Endothelial cell (in vitro differentiated cells): Measurements from ENCODE around the gene PTCHD1. TPM values are rescaled to one million over a fixed set of nuclear protein-coding genes. Genes with fewer than 3 reads are reported as not detected.

ENCODE experiments used
- DNase-seq: peaks from one replicate; pipeline ENCODE4 v3.0.0; 2021; ENCODE audit warnings: low spot score
- H3K27ac Mint-ChIP-seq: one replicate; pipeline ENCODE4 v1.8.0; 2021; ENCODE audit warnings: mixed read lengths, inconsistent platforms; ENCODE audit not compliant: unreplicated experiment
- H3K27me3 Mint-ChIP-seq: one replicate; pipeline ENCODE4 v1.8.0; 2021; ENCODE audit warnings: mild to moderate bottlenecking, moderate library complexity, mixed read lengths, inconsistent platforms; ENCODE audit not compliant: unreplicated experiment
- H3K36me3 Mint-ChIP-seq: one replicate; pipeline ENCODE4 v1.8.0; 2021; ENCODE audit warnings: mild to moderate bottlenecking, low read depth, mixed read lengths, inconsistent platforms; ENCODE audit not compliant: unreplicated experiment
- H3K4me1 Mint-ChIP-seq: one replicate; pipeline ENCODE4 v1.8.0; 2021; ENCODE audit warnings: mild to moderate bottlenecking, mixed read lengths, inconsistent platforms; ENCODE audit not compliant: unreplicated experiment
- H3K4me3 Mint-ChIP-seq: one replicate; pipeline ENCODE4 v1.8.0; 2021; ENCODE audit warnings: mild to moderate bottlenecking, mixed read lengths, inconsistent platforms; ENCODE audit not compliant: unreplicated experiment
- H3K9me3 Mint-ChIP-seq: one replicate; pipeline ENCODE4 v1.8.0; 2021; ENCODE audit warnings: mixed read lengths, inconsistent platforms; ENCODE audit not compliant: unreplicated experiment
- CTCF ChIP-seq: fragments of 200-600 bp; sonication (generic); IDR thresholded peaks from one replicate; pipeline ENCODE4 v1.5.0; 2021; ENCODE audit warnings: antibody characterized with exemption; ENCODE audit not compliant: unreplicated experiment
- total RNA-seq: library from RNA; stranded (reverse); fragmentation: NEBNext Ultra II Directional; extraction: Animal tissue kit (Norgen Biotek cat#: 25700); gene quantifications from one replicate; pipeline ENCODE4 v1.2.1, GENCODE V29; 2021; ENCODE audit not compliant: unreplicated experiment

Gene PTCHD1
- total RNA-seq, 1 donor from 2014 or later = 0.87 TPM

GRCh38 chrX:23392195-23392594 is 57.5 kb downstream of the PTCHD1 start:
- H3K36me3 Mint-ChIP-seq = no peaks in the 10 kb centered on the region

GRCh38 chrX:23394421-23394820 is 59.8 kb downstream of the PTCHD1 start:
- no peak for TF ChIP-seq CTCF
- Mint-ChIP-seq H3K4me1 (no peaks in the 10 kb centered on the region), H3K27ac (no peak overlapping the region), H3K9me3 (no peaks in the 10 kb centered on the region), H3K36me3 (no peaks in the 10 kb centered on the region), H3K27me3 (no peaks in the 10 kb centered on the region), H3K4me3 (no peak overlapping the region)
- DNase-seq = no peak

More at GRCh38 chrX:23392195-23392594, 57.5 kb downstream of the PTCHD1 start:
- no peak overlapping the region for H3K27ac Mint-ChIP-seq
- no peaks in the 10 kb centered on the region for H3K9me3 Mint-ChIP-seq
- no peaks in the 10 kb centered on the region for H3K4me1 Mint-ChIP-seq
- no peak overlapping the region for H3K4me3 Mint-ChIP-seq
- TF ChIP-seq CTCF = no peak
- DNase-seq = no peak
- H3K27me3 Mint-ChIP-seq = no peaks in the 10 kb centered on the region

- Mint-ChIP-seq H3K4me1 (no peaks in the 10 kb centered on the region), H3K27ac (no peak overlapping the region)
- DNase-seq = no peak
These were observed 61.6 kb downstream of the PTCHD1 start for GRCh38 chrX:23396263-23396662.

GRCh38 chrX:23398570-23398969 is 63.9 kb downstream of the PTCHD1 start:
- H3K4me3 Mint-ChIP-seq = no peak overlapping the region
- H3K27me3 Mint-ChIP-seq = no peaks in the 10 kb centered on the region
- no peak for DNase-seq
- H3K4me1 Mint-ChIP-seq = no peaks in the 10 kb centered on the region
- no peak for TF ChIP-seq CTCF
- no peak overlapping the region for H3K27ac Mint-ChIP-seq
- no peaks in the 10 kb centered on the region for H3K36me3 Mint-ChIP-seq
- H3K9me3 Mint-ChIP-seq = no peaks in the 10 kb centered on the region

More at GRCh38 chrX:23396263-23396662, 61.6 kb downstream of the PTCHD1 start:
- Mint-ChIP-seq H3K36me3 (no peaks in the 10 kb centered on the region), H3K4me3 (no peak overlapping the region), H3K9me3 (no peaks in the 10 kb centered on the region), H3K27me3 (no peaks in the 10 kb centered on the region)
- no peak for TF ChIP-seq CTCF

- no peak overlapping the region for H3K4me3 Mint-ChIP-seq
- H3K9me3 Mint-ChIP-seq = no peaks in the 10 kb centered on the region
- H3K36me3 Mint-ChIP-seq = no peaks in the 10 kb centered on the region
- DNase-seq = no peak
- no peak for TF ChIP-seq CTCF
- no peak overlapping the region for H3K27ac Mint-ChIP-seq
- H3K4me1 Mint-ChIP-seq = no peaks in the 10 kb centered on the region
- H3K27me3 Mint-ChIP-seq = no peaks in the 10 kb centered on the region
These were observed 69.2 kb downstream of the PTCHD1 start for GRCh38 chrX:23403849-23404248.
